ENCODE measurements around the gene ZBTB2. TPM values are rescaled to one million over a fixed set of nuclear protein-coding genes. Genes with fewer than 3 reads are reported as not detected.

The ZBTB2 gene
- polyA plus RNA-seq, 1 experiment = 22.3 TPM

- no peak for DNase-seq (ENCODE audit: low read depth, low spot score)
- CTCF ChIA-PET = interaction anchor here (0.9 to 1.6 kb wide), 3 partner anchors 11 to 499 kb away, joined by 3 to 6 read pairs (median 3); no protein-coding TSS in a partner anchor
- POLR2A ChIA-PET = interaction anchor here (0.7 to 1.1 kb wide), 5 partner anchors 17 to 524 kb away, joined by 4 to 5 read pairs (median 4); partner anchors contain the start of gene MTHFD1L
- Histone ChIP-seq H3K27me3 (ENCODE audit: control insufficient read depth, insufficient read depth, low read length) (no peaks in the 10 kb centered on the region), H3K27ac (ENCODE audit: low read depth, low read length) (peak overlapping the region; percentile 94), H3K9me3 (ENCODE audit: control insufficient read depth, insufficient read depth, low read length) (no peaks in the 10 kb centered on the region), H3K4me3 (ENCODE audit: low read depth, low read length) (peak overlapping the region; percentile 71)
- TF ChIP-seq, protein P1, sequence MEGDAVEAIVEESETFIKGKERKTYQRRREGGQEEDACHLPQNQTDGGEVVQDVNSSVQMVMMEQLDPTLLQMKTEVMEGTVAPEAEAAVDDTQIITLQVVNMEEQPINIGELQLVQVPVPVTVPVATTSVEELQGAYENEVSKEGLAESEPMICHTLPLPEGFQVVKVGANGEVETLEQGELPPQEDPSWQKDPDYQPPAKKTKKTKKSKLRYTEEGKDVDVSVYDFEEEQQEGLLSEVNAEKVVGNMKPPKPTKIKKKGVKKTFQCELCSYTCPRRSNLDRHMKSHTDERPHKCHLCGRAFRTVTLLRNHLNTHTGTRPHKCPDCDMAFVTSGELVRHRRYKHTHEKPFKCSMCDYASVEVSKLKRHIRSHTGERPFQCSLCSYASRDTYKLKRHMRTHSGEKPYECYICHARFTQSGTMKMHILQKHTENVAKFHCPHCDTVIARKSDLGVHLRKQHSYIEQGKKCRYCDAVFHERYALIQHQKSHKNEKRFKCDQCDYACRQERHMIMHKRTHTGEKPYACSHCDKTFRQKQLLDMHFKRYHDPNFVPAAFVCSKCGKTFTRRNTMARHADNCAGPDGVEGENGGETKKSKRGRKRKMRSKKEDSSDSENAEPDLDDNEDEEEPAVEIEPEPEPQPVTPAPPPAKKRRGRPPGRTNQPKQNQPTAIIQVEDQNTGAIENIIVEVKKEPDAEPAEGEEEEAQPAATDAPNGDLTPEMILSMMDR (IDR thresholded peaks at IDR 0.05; ENCODE audit: low read depth, low read length) = no peak
These were observed 1.6 kb downstream of the ZBTB2 start for GRCh38 chr6:151389618-151390275.

GRCh38 chr6:151388997-151389617 lies 2.3 kb downstream of the ZBTB2 start:
- ChIA-PET CTCF (interaction anchor here (0.9 to 1.6 kb wide), 4 partner anchors 10 to 499 kb away, joined by 3 to 6 read pairs (median 3); no protein-coding TSS in a partner anchor), POLR2A (interaction anchor here (0.7 to 1.0 kb wide), 3 partner anchors 27 to 467 kb away, joined by 4 read pairs; no protein-coding TSS in a partner anchor)
- Histone ChIP-seq H3K4me3 (ENCODE audit: low read depth, low read length) (peak overlapping the region; percentile 71), H3K27ac (ENCODE audit: low read depth, low read length) (peak overlapping the region; percentile 94), H3K9me3 (ENCODE audit: control insufficient read depth, insufficient read depth, low read length) (no peaks in the 10 kb centered on the region), H3K27me3 (ENCODE audit: control insufficient read depth, insufficient read depth, low read length) (no peaks in the 10 kb centered on the region)
- TF ChIP-seq, protein P1 (IDR thresholded peaks at IDR 0.05; ENCODE audit: low read depth, low read length) = no peak
- no peak for DNase-seq (ENCODE audit: low read depth, low spot score)

DNA sequence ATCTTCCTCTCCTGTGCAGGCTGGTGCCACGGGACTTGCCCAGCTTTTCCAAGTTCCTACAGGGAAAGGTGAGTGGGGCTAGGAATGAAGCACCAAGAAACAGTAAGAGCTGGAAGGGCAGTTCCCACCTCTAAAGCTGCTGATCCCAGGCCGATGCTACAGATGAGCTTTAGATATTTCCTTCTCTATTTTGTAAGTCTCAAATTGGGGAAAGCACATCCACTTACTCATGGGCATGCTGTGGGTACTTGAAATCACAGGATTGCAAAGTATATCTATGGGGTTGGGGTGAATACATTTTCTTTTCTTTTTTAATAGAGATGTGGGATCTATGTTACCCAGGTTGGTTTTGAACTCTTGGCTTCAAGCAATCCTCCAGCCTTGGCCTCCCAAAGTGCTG lies 3.1 kb downstream of the ZBTB2 start:
- TF ChIP-seq, protein P1 (IDR thresholded peaks at IDR 0.05; ENCODE audit: low read depth, low read length) = no peak
- CTCF ChIA-PET = interaction anchor here (0.7 to 1.4 kb wide), 2 partner anchors 12 to 18 kb away, joined by 3 read pairs; no protein-coding TSS in a partner anchor
- DNase-seq (ENCODE audit: low read depth, low spot score) = no peak
- no peak overlapping the region for H3K27ac ChIP-seq (ENCODE audit: low read depth, low read length)
- H3K27me3 ChIP-seq (ENCODE audit: control insufficient read depth, insufficient read depth, low read length) = no peaks in the 10 kb centered on the region
- POLR2A ChIA-PET = no interaction called here
- no peaks in the 10 kb centered on the region for H3K9me3 ChIP-seq (ENCODE audit: control insufficient read depth, insufficient read depth, low read length)
- H3K4me3 ChIP-seq (ENCODE audit: low read depth, low read length) = no peak overlapping the region

DNA sequence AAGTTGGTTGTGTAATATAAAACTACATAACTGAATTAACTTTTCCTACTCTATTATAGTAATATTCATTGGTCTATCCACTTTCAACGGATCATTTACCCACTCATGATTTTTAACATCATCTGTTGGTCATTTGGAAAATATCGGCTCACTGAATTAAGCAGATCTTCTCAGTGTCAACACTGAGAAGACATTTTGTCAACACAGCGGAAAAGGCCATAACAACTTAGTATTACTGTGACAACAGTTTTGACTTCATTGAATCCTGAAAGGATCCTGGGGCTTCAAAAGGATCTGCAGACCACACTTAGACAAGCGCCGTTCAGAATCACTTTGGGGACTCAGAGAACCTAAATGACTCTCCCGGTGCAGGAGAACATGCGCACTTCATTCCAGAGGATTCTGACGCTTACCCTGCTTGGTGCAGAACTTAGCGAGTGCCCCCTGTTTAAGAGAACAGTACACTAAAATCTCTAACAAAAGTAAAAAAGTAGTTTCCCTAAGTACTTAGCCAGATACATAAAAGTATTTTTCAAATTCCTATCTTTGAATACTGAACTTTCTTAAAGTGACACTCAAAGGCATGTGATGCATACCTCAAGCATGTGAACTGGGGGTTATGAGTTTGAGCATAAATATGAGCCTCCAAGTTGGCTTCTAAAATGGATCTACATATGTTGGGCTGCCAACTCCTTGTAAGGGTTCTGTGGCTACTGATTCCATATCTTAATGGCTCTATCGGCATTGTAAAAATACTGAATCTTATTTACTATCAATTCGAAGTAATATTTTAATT lies 4.0 kb downstream of the ZBTB2 start:
- CTCF ChIA-PET = interaction anchor here (1.4 kb wide), 1 partner anchor 17 kb away, joined by 3 read pairs; no protein-coding TSS in a partner anchor
- peak; percentile 34 for DNase-seq (ENCODE audit: low read depth, low spot score)
- H3K4me3 ChIP-seq (ENCODE audit: low read depth, low read length) = no peak overlapping the region
- POLR2A ChIA-PET = no interaction called here
- TF ChIP-seq, protein P1 (IDR thresholded peaks at IDR 0.05; ENCODE audit: low read depth, low read length) = no peak
- no peaks in the 10 kb centered on the region for H3K9me3 ChIP-seq (ENCODE audit: control insufficient read depth, insufficient read depth, low read length)
- peak overlapping the region; percentile 53 for H3K27ac ChIP-seq (ENCODE audit: low read depth, low read length)
- H3K27me3 ChIP-seq (ENCODE audit: control insufficient read depth, insufficient read depth, low read length) = no peaks in the 10 kb centered on the region

All from AG04450 (cell line).